ENCODE measurements around the gene TMTC2. TPM values are rescaled to one million over a fixed set of nuclear protein-coding genes. Genes with fewer than 3 reads are reported as not detected.

Gene TMTC2
- total RNA-seq, 1 donor from 2014 or later = 2.0 TPM

DNA sequence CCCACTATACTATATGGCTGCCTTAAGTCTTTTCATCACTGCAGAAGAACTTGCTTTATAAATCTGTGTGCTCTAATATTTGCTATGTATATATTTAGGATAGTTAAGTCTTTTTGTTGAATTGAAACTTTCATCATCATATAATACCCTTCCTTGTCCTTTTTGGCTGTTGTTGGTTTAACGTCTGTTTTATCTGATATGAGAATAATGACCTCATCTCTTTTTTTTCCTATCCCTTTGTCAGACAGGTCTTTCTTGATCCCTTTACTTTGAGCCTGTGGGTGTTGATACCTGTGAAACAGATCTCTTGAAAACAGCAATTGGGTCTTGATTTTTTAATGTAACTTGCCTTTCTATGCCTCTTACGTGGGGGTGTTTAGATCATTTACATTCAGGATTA, 316.3 kb downstream of the TMTC2 start:
- intact Hi-C loops (cut with micrococcal nuclease) = no loop called here

- intact Hi-C loops (cut with micrococcal nuclease) = loop anchor here (2.0 kb wide), 1 partner anchor 817 kb away; no protein-coding TSS in a partner anchor
These were observed 319.0 kb downstream of the TMTC2 start for GRCh38 chr12:83005534-83006197.

DNA sequence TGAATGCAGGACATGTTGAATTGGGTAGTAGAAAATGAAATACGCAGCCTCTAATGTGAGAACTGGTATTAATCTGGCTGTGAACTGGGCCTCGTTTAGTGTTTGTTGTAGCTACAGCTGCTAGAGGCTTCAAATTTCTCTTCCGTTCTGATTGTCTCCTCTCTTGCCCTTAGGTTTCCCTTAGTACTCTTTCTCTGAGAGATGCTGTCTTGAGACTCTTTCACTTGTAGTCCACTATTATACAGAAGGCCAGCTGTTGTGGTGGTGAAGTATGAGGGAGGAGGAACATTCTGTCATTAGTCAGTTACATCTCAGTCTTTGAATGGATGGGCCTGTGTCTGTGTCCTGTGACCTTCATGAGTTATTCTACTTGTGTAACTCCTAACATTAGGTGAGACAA, 322.0 kb downstream of the TMTC2 start:
- intact Hi-C loops (cut with micrococcal nuclease) = no loop called here

DNA sequence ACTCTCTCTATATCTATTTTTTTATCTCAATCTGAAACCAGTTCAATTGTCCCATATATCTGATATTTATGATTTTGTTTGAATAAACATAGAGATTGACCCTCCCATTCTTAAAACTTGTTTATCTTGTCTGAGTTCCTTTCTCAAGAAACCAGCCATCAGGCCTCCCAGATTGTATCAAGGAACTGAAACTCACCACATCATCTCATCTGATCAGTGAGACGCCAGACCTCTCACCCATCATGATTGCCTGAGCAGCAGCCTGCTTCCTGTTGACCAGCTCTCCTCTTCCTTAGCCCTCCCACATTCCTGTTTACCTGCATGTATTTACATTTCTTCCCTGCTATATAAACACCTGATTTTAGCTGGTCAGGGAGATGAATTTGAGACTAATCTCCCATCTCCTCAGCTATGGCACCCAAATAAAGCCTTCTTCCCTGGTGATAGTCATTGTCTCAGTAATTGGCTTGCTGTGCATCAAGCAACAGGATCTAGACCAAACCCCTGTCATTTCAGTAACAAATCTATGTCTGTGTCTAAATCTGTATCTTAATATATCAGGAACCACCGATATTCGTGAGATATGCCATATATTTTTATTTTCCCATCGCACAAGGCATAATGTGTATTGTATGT, 323.6 kb downstream of the TMTC2 start:
- intact Hi-C loops (cut with micrococcal nuclease) = no loop called here

GRCh38 chr12:83015390-83016217, 328.9 kb downstream of the TMTC2 start:
- intact Hi-C loops (cut with micrococcal nuclease) = no loop called here

- intact Hi-C loops (cut with micrococcal nuclease) = no loop called here
These were observed 329.6 kb downstream of the TMTC2 start for GRCh38 chr12:83016218-83016835.

DNA sequence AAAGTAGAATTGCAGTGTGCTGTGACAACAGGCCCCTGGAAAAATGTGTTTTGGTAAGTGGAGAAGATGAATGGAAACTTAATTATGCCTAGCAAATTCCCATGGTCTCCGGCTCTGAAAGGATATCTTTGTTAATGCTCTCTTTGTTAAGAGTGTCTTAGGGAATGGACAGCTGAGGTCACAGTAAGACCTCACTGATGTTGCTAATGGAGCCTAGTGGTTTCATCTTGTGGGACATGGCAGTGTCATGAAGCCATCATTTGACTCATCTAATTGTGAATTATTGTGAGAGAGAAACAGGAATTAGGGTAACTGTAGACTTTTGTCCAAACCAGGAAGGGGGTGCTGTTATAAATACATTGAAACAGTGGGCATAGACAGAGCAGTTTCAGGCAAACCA, 330.3 kb downstream of the TMTC2 start:
- intact Hi-C loops (cut with micrococcal nuclease) = no loop called here

DNA sequence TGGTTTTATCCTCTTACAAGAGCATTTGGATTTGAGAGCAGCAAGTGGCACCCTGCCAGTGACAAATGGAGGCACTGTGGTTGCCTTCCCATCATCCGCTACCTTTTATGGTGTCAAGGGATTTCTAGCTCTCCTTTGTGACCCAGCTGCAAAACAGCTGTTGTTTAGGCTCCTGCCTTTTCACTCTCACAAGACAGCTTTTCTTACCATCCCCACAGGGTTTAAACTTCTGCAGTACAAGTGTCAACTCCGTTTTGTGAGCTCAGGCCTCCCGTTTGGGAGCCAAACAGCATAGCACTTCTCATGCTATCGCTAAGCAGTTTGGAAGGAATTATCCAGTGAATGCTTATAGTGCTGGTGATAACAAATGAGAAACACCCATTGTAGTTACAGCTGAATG, 331.4 kb downstream of the TMTC2 start:
- intact Hi-C loops (cut with micrococcal nuclease) = no loop called here

GRCh38 chr12:83027021-83027723, 340.5 kb downstream of the TMTC2 start:
- intact Hi-C loops (cut with micrococcal nuclease) = no loop called here

- intact Hi-C loops (cut with micrococcal nuclease) = no loop called here
These were observed 344.5 kb downstream of the TMTC2 start for GRCh38 chr12:83031196-83031595.

DNA sequence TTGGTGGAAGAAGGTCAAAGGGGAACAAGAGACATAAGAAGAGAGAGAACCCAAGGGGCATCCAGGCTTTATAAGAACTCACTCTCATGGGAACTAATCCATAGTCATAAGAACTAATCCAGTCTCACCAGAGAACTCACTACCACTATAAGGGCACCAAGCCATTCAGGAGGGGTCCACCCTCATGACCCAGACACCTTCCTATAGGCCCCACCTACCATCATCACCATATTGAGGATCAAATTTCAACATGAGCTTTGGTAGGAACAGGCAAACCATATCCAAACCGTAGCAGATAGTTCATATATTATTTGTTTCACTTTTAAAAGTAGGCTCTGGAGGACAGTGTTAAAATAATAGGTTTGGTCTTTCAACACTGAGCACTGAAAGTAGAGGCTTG, 350.1 kb downstream of the TMTC2 start:
- intact Hi-C loops (cut with micrococcal nuclease) = no loop called here

- intact Hi-C loops (cut with micrococcal nuclease) = no loop called here
These were observed 352.7 kb downstream of the TMTC2 start for GRCh38 chr12:83039413-83039812.

GRCh38 chr12:83040339-83040738, 353.6 kb downstream of the TMTC2 start:
- intact Hi-C loops (cut with micrococcal nuclease) = no loop called here

DNA sequence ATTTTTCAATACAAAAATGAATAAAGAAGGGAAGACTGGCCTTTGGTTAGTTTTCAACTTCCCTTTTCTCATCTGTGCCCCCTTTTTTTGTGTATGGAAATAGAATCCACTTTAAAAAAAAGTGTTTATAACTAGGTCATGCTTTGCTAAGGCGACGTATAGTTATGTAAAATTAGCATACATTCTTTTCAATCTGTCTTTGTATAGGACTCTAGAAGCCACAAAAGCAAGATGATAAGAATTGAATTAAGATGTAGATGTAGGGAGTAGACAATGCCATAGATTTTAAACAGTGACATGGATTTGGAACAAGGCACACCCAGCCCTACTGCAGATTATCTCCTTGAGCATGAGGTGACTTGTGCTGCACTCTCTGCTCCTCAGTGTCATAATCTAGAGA, 354.3 kb downstream of the TMTC2 start:
- intact Hi-C loops (cut with micrococcal nuclease) = no loop called here

DNA sequence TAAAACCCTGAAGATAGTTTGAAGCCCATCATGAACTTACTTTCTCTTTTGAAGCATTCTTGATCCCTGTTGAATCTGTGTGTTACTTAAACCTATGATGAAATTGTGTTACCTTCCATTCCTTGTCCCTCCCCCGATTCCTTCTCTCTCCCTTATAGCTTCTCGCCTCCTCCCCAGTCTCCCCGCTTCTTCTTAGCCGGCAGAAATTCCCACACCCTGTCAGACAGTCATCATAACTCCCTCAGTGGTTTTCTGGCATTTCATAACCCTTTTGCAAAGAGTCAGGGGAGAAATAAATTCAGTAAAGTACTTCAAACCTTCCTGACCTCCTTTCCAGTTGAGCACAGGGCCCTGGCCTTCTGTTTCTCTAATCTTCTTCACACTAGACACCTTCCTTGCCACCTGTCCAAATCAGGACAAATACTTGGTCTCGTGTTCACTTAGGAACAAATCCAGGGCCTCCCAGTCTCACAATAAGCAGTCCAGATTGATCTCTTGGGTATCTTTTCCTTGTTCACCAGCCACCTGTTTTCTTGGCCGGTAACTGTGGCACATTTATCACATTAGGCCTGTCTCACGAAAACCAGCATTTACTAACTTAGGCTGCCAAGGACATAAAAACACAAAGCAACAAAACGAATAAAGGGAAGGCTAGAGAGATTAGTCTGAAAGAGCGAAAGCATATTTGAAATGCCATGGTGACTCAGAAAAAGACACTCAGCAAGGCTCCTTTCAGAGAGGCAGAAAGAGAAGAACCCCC, 355.9 kb downstream of the TMTC2 start:
- intact Hi-C loops (cut with micrococcal nuclease) = no loop called here

DNA sequence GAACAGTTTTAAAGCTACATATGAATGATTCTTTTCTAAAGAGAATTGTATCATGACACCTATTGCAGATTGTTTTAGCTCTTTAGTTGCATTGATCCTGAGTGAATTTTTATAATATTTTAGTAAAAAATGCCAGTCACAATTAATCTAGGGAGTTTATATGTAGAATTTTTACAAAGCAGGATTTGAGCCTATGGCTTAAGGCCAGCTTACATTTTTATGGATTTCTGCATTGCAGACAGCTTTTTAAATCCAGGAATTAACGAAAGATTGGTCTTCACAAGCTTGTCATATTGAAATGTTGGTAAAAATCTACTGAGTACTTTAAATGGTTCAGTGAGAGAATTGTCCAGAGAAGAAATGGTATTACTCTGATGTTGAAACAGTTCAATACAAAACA, 358.0 kb downstream of the TMTC2 start:
- intact Hi-C loops (cut with micrococcal nuclease) = no loop called here

DNA sequence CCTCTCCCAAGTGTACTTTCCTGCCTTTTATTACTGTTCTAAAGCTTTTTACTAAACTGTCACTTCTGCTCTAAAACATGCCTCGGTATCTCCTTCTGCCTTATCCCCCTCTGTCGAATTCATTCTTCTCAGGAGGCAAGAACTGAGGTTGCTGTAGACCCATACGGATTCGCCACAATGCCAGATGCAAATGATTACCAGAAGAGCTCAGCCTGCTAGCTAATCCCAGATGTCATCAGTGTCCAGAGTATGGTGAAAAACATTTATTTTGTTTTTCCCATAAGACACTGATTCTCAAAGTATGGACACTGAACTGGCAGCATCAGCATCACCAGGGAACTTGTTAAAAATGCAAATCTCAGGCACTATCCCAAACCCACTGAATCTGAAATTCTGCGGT, 359.3 kb downstream of the TMTC2 start:
- intact Hi-C loops (cut with micrococcal nuclease) = no loop called here

- intact Hi-C loops (cut with micrococcal nuclease) = no loop called here
These were observed 362.6 kb downstream of the TMTC2 start for GRCh38 chr12:83049306-83049705.

DNA sequence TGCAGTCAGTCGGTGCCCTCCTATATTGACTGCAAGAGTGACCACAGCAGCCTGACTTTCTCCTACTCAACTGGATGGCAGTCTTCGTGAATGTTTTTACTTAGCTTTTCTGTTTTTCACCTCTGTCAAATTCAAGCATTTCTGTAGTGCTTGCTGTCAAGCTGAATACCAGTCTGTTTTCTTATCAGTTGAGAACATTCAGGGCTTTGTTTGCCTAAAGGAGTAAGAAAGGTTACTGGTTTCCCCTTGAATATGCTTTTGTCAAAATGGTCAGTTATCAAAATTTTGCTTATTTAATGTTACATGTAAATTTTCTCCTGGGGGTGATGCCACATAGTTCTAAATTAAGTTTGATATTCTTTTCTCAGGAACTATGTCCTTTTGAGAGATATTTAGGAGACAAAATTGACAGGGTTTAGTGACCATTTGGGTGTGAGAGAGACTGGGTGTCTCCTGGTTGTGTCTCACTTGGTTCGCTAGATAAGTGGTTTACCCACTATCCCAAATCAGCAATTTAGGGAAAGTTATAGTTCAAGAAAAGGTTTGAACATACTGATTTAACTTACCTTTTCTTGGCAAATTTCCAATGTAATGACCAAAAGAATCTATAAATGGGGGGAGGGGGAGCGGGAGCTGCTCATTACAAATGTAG, 366.3 kb downstream of the TMTC2 start:
- intact Hi-C loops (cut with micrococcal nuclease) = no loop called here

DNA sequence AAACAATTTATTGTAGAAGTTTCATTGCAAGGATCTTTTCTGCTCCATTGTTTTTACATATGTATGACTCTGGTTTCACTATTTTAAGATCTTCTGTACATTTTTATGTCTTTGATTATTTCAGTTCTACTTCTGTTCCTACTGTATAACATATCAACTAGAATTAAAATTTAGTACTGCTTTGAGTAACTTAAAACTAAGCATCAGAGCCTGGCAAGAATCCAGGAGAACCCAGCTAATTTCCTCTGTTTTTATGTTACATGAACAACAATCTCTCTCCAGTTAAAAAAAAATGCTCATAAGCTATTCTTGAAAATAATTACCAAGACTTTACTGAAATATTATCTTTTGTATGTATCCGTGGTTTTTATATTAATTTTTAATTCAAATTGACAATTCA, 370.7 kb downstream of the TMTC2 start:
- intact Hi-C loops (cut with micrococcal nuclease) = no loop called here
